Activated naive CD8-positive, alpha-beta T cell treated with anti-CD3 and anti-CD28 coated beads, Interleukin-2, amount 10 ng/mL, durations not matched to agents 7 days and 5 days (primary cell): ENCODE measurements around the gene SLC17A5. TPM values are rescaled to one million over a fixed set of nuclear protein-coding genes. Genes with fewer than 3 reads are reported as not detected.

Experiments
- ATAC-seq: fragments of 150-1000 bp; cut with Tn5 transposase; one replicate; pipeline ENCODE4 v1.10.0; 2021; ENCODE audit warnings: low read depth, moderate library complexity
- POLR2A ChIA-PET: fragments of 350-600 bp; sonication (Branson Sonifier 250); formaldehyde crosslinking; loops from one replicate; lab custom pipeline; 2021; ENCODE audit warnings: antibody characterized with exemption; lab: Charles Lee
- DNase-seq: peaks from one replicate; pipeline ENCODE4 v3.0.0; 2021
- H3K27ac Mint-ChIP-seq: one replicate; pipeline ENCODE4 v1.8.0; 2022; ENCODE audit warnings: mild to moderate bottlenecking, mixed read lengths
- H3K27me3 Mint-ChIP-seq: one replicate; pipeline ENCODE4 v1.8.0; 2022; ENCODE audit warnings: mild to moderate bottlenecking, moderate library complexity, mixed read lengths
- H3K36me3 Mint-ChIP-seq: one replicate; pipeline ENCODE4 v1.8.0; 2021; ENCODE audit warnings: mild to moderate bottlenecking, mixed read lengths
- H3K4me1 Mint-ChIP-seq: one replicate; pipeline ENCODE4 v1.8.0; 2021; ENCODE audit warnings: mixed read lengths
- H3K4me3 Mint-ChIP-seq: one replicate; pipeline ENCODE4 v1.8.0; 2022; ENCODE audit warnings: mild to moderate bottlenecking, moderate library complexity, mixed read lengths
- H3K9me3 Mint-ChIP-seq: one replicate; pipeline ENCODE4 v1.8.0; 2021; ENCODE audit warnings: mixed read lengths
- total RNA-seq, 2 experiments: library from RNA; stranded (reverse); gene quantifications; one replicate each; pipeline ENCODE4 v1.2.3, GENCODE V29; 2021

The SLC17A5 gene
- total RNA-seq, 2 experiments from 2014 or later: 9.2 to 9.3 TPM

- POLR2A ChIA-PET: no interaction called here
- H3K4me1 Mint-ChIP-seq: no peaks in the 10 kb centered on the region
Measured at GRCh38 chr6:73547036-73547435, 106.8 kb downstream of the SLC17A5 start.

More at GRCh38 chr6:73547036-73547435, 106.8 kb downstream of the SLC17A5 start:
- ATAC-seq (no peak), DNase-seq (no peak)
- Mint-ChIP-seq H3K36me3 (no peaks in the 10 kb centered on the region), H3K4me3 (no peak overlapping the region), H3K27me3 (peaks cover 2% of the 10 kb centered on the region), H3K9me3 (no peaks in the 10 kb centered on the region), H3K27ac (no peak overlapping the region)

Other genes starting within 250 kb of the SLC17A5 start
- 10 to 100 TPM; 25.9 to 26.6 TPM for gene CGAS, start 201.7 kb downstream of the SLC17A5 start, total RNA-seq
- gene MTO1, start 192.3 kb downstream of the SLC17A5 start, total RNA-seq: 10 to 100 TPM; 65.4 to 70.4 TPM
- gene EEF1A1, start 133.0 kb downstream of the SLC17A5 start, total RNA-seq: 1,000 to 10,000 TPM; 8,804 to 9,235 TPM
- 1 to 10 TPM; 1.6 to 1.8 TPM for gene CD109, start 42.2 kb upstream of the SLC17A5 start, total RNA-seq